ENCODE results near the gene EZH2. TPM values are rescaled to one million over a fixed set of nuclear protein-coding genes. Genes with fewer than 3 reads are reported as not detected.

EZH2 gene
- total and polyA plus RNA-seq, 2 donors from 2014 or later, result 1.6 to 4.7 TPM

GRCh38 chr7:148763622-148764021, 120.5 kb downstream of the EZH2 start:
- no peak overlapping the region for H3K4me3 ChIP-seq (ENCODE audit: low read length in 3 of 3)
- peaks cover 3 to 18% (median 12%) of the 10 kb centered on the region in 3 donors for H3K36me3 ChIP-seq (ENCODE audit: control insufficient read depth in 2 of 3, insufficient read depth in 3 of 3, low read length in 3 of 3)
- no peak overlapping the region for H3K9ac ChIP-seq (ENCODE audit: low read length in 3 of 3)
- no peaks in the 10 kb centered on the region for H3K27me3 ChIP-seq (ENCODE audit: control insufficient read depth, insufficient read depth, low read length)
- TF ChIP-seq CTCF (IDR thresholded peaks at IDR 0.05; ENCODE audit: borderline replicate concordance, extremely low read depth, insufficient read depth), result no peak
- FAIRE-seq, result no peak
- H3K9me3 ChIP-seq (ENCODE audit: control insufficient read depth in 2 of 3, insufficient read depth in 1 of 3, low read length in 3 of 3), result no peaks in the 10 kb centered on the region
- no peak for DNase-seq
- intact Hi-C loops (cut with DNase I), result no loop called here
- no peaks in the 10 kb centered on the region for H3K4me1 ChIP-seq (ENCODE audit: control insufficient read depth in 2 of 3, insufficient read depth in 2 of 3, low read depth in 1 of 3, low read length in 3 of 3)
- H3K27ac ChIP-seq (ENCODE audit: low read depth in 2 of 2, low read length in 2 of 2), result no peak overlapping the region

- intact Hi-C loops (cut with DNase I), result no loop called here
- FAIRE-seq, result no peak
Measured at GRCh38 chr7:148761499-148762278, 122.4 kb downstream of the EZH2 start.

More at GRCh38 chr7:148761499-148762278, 122.4 kb downstream of the EZH2 start:
- Histone ChIP-seq H3K9me3 (ENCODE audit: control insufficient read depth in 2 of 3, insufficient read depth in 1 of 3, low read length in 3 of 3) (no peaks in the 10 kb centered on the region), H3K36me3 (ENCODE audit: control insufficient read depth in 2 of 3, insufficient read depth in 3 of 3, low read length in 3 of 3) (peaks cover 0 to 22% (median 17%) of the 10 kb centered on the region in 3 donors), H3K4me1 (ENCODE audit: control insufficient read depth in 2 of 3, insufficient read depth in 2 of 3, low read depth in 1 of 3, low read length in 3 of 3) (no peaks in the 10 kb centered on the region), H3K4me3 (ENCODE audit: low read length in 3 of 3) (no peak overlapping the region), H3K27me3 (ENCODE audit: control insufficient read depth, insufficient read depth, low read length) (no peaks in the 10 kb centered on the region), H3K27ac (ENCODE audit: low read depth in 2 of 2, low read length in 2 of 2) (no peak overlapping the region), H3K9ac (ENCODE audit: low read length in 3 of 3) (no peak overlapping the region)
- no peak for DNase-seq
- no peak for TF ChIP-seq CTCF (IDR thresholded peaks at IDR 0.05; ENCODE audit: borderline replicate concordance, extremely low read depth, insufficient read depth)

Other genes with a start within 250 kb of the EZH2 start
- 37.6 TPM for gene CUL1, start 185.4 kb downstream of the EZH2 start, total RNA-seq
- gene CUL1, start 185.4 kb downstream of the EZH2 start, polyA plus RNA-seq (ENCODE audit: insufficient read depth, low read depth, low replicate concordance), result 23.4 TPM
- gene PDIA4, start 144.2 kb upstream of the EZH2 start, total RNA-seq, result 159 TPM
- gene PDIA4, start 144.2 kb upstream of the EZH2 start, polyA plus RNA-seq (ENCODE audit: insufficient read depth, low read depth, low replicate concordance), result 69.9 TPM
- gene ZNF786, start 206.4 kb upstream of the EZH2 start, total RNA-seq, result 8.0 TPM
- 2.6 TPM for gene ZNF786, start 206.4 kb upstream of the EZH2 start, polyA plus RNA-seq (ENCODE audit: insufficient read depth, low read depth, low replicate concordance)
- gene ZNF425, start 242.0 kb upstream of the EZH2 start, total RNA-seq, result 2.5 TPM
- 2.4 TPM for gene ZNF425, start 242.0 kb upstream of the EZH2 start, polyA plus RNA-seq (ENCODE audit: insufficient read depth, low read depth, low replicate concordance)